Ammon's horn (tissue), 1 donor: ENCODE data around the gene PNKD.

Experiments used
- DNase-seq: peaks from one replicate; pipeline ENCODE4 v3.0.0-alpha.2; 2016; ENCODE audit warnings: low spot score

PNKD gene

GRCh38 chr2:218256612-218257350 is 13.5 kb upstream of the PNKD start:
- DNase-seq, result peak; percentile 3

GRCh38 chr2:218257390-218257981 is 12.8 kb upstream of the PNKD start:
- peak; percentile 60 for DNase-seq

GRCh38 chr2:218259099-218259961 is 11.0 kb upstream of the PNKD start:
- DNase-seq, result peak; percentile 57

GRCh38 chr2:218260166-218260565 is 10.2 kb upstream of the PNKD start:
- DNase-seq, result no peak

- peak; percentile 3 for DNase-seq
These were observed 9.4 kb upstream of the PNKD start, which contains the start of gene GPBAR1 for GRCh38 chr2:218260742-218261422. Gene GPBAR1 (plus strand): TSS chr2:218261015. CDS start chr2:218262725, 1,710 bp downstream.

GRCh38 chr2:218261423-218262236 is 8.7 kb upstream of the PNKD start:
- DNase-seq, result peak; percentile 39

GRCh38 chr2:218262237-218262600 is 8.1 kb upstream of the PNKD start:
- DNase-seq, result no peak

GRCh38 chr2:218262631-218263586 is 7.4 kb upstream of the PNKD start:
- DNase-seq, result no peak

- no peak for DNase-seq
These were observed 6.3 kb upstream of the PNKD start for GRCh38 chr2:218263817-218264641.

GRCh38 chr2:218264773-218265561 is 5.4 kb upstream of the PNKD start:
- DNase-seq, result no peak

- no peak for DNase-seq
These were observed 4.7 kb upstream of the PNKD start for GRCh38 chr2:218265626-218266025.

- DNase-seq, result no peak
These were observed 3.9 kb upstream of the PNKD start for GRCh38 chr2:218266316-218266979.

- DNase-seq, result no peak
These were observed 3.1 kb upstream of the PNKD start for GRCh38 chr2:218267259-218267658.

- no peak for DNase-seq
These were observed 585 bp downstream of the PNKD start for GRCh38 chr2:218270721-218271486.

GRCh38 chr2:218271487-218271797 is 1.1 kb downstream of the PNKD start:
- no peak for DNase-seq

GRCh38 chr2:218271865-218272530 is 1.7 kb downstream of the PNKD start:
- no peak for DNase-seq
